SK-N-SH (cell line): ENCODE results near the gene PTPN12.

Source experiments
- CHD2 ChIP-seq: fragments of 150-350 bp; IDR thresholded peaks from 2 replicates; pipeline ENCODE4 v1.6.1; 2018; ENCODE audit warnings: low read length; ENCODE audit not compliant: partially characterized antibody
- CTCF ChIP-seq: fragments of 200-600 bp; sonication (generic); IDR thresholded peaks from 2 replicates; pipeline ENCODE4 v1.6.1; 2017; ENCODE audit warnings: antibody characterized with exemption, mild to moderate bottlenecking, moderate library complexity
- EZH2phosphoT487 ChIP-seq: fragments of 200-600 bp; sonication (generic); IDR thresholded peaks from 2 replicates; pipeline ENCODE4 v1.6.1; 2017; ENCODE audit warnings: low read depth, mixed run types, mild to moderate bottlenecking, antibody characterized with exemption, moderate library complexity, borderline replicate concordance
- JUND ChIP-seq: IDR thresholded peaks from 2 replicates; pipeline ENCODE4 v1.4.0; 2012
- NRF1 ChIP-seq: IDR thresholded peaks from 2 replicates; pipeline ENCODE4 v1.6.1; 2012; ENCODE audit warnings: low read depth, mild to moderate bottlenecking, low read length
- POLR2AphosphoS5 ChIP-seq: IDR thresholded peaks from 2 replicates; pipeline ENCODE4 v1.6.1; 2012; ENCODE audit warnings: low read depth, low read length
- RAD21 ChIP-seq: IDR thresholded peaks from 2 replicates; pipeline ENCODE4 v1.6.1; 2012; ENCODE audit warnings: mild to moderate bottlenecking, low read length
- RCOR1 ChIP-seq: fragments of 150-350 bp; IDR thresholded peaks from 2 replicates; pipeline ENCODE4 v1.6.1; 2017; ENCODE audit warnings: antibody characterized with exemption, low read length
- REST ChIP-seq: IDR thresholded peaks from 2 replicates; pipeline ENCODE4 v1.6.1; 2012; ENCODE audit warnings: mild to moderate bottlenecking, low read depth, low read length, moderate library complexity
- SMC3 ChIP-seq: IDR thresholded peaks from 2 replicates; pipeline ENCODE4 v1.6.1; 2012; ENCODE audit warnings: low read depth, low read length, improper control_type of control experiment

GRCh38 chr7:77548206-77548605 is 11.1 kb downstream of the PTPN12 start:
- TF ChIP-seq EZH2phosphoT487: no peak
- TF ChIP-seq CTCF: no peak
- no peak for TF ChIP-seq NRF1
- no peak for TF ChIP-seq POLR2AphosphoS5
- no peak for TF ChIP-seq JUND
- no peak for TF ChIP-seq CHD2
- TF ChIP-seq RAD21: no peak
- TF ChIP-seq RCOR1: no peak
- no peak for TF ChIP-seq REST
- no peak for TF ChIP-seq SMC3
